Spleen (tissue), 11 donors: ENCODE data around the gene CAMK1G. TPM values are rescaled to one million over a fixed set of nuclear protein-coding genes. Genes with fewer than 3 reads are reported as not detected.
A peak's percentile ranks its signal among the peaks of the same experiment; 100 is the strongest.

Source experiments
- DNase-seq: peaks from one replicate; pipeline ENCODE4 v3.0.0-alpha.2; 2020
- H3K27ac ChIP-seq, 8 donors: fragments of 200-600 bp; sonication (generic) in 7 of 8; 1 replicate in 4 of 8; 2 replicates in 4 of 8; pipeline versions ENCODE4 v1.5.0 to v1.8.0; 2016 to 2021; ENCODE audit warnings: inconsistent platforms in 4 of 8, mild to moderate bottlenecking in 4 of 8, moderate library complexity in 1 of 8
- H3K27me3 ChIP-seq, 7 donors: fragments of 200-600 bp; sonication (generic) in 6 of 7; replicated peaks in 1 of 7; 1 replicate in 4 of 7; 2 replicates in 3 of 7; pipeline versions ENCODE4 v1.5.0 to v1.8.0; 2016 to 2021; ENCODE audit warnings: inconsistent platforms in 3 of 7, mild to moderate bottlenecking in 1 of 7
- H3K36me3 ChIP-seq, 6 donors: fragments of 200-600 bp; sonication (generic) in 5 of 6; 1 replicate in 4 of 6; 2 replicates in 2 of 6; pipeline versions ENCODE4 v1.5.0 to v1.8.0; 2016 to 2021; ENCODE audit warnings: inconsistent platforms in 2 of 6
- H3K4me1 ChIP-seq, 6 donors: fragments of 200-600 bp; sonication (generic) in 5 of 6; 1 replicate in 3 of 6; 2 replicates in 3 of 6; pipeline versions ENCODE4 v1.5.0 to v1.8.0; 2016 to 2021; ENCODE audit warnings: inconsistent platforms in 3 of 6
- H3K4me3 ChIP-seq, 8 donors: fragments of 200-600 bp; sonication (generic) in 7 of 8; 1 replicate in 4 of 8; 2 replicates in 4 of 8; pipeline versions ENCODE4 v1.5.0 to v1.8.0; 2016 to 2021; ENCODE audit warnings: inconsistent platforms in 4 of 8, mild to moderate bottlenecking in 4 of 8, moderate library complexity in 2 of 8
- H3K9me3 ChIP-seq, 8 donors: fragments of 200-600 bp; sonication (generic) in 7 of 8; 1 replicate in 4 of 8; 2 replicates in 4 of 8; pipeline versions ENCODE4 v1.5.0 to v1.8.0; 2016 to 2021; ENCODE audit warnings: inconsistent platforms in 4 of 8
- POLR2A ChIP-seq, 3 donors: fragments of 450-650 bp; IDR thresholded peaks; one replicate each; pipeline ENCODE4 v1.5.1; 2017; ENCODE audit warnings: antibody characterized with exemption in 3 of 3, mild to moderate bottlenecking in 1 of 3
- POLR2AphosphoS5 ChIP-seq, 3 donors: sonication (generic); formaldehyde crosslinking; IDR thresholded peaks; one replicate each; pipeline ENCODE4 v1.5.1; 2017; ENCODE audit warnings: antibody characterized with exemption in 3 of 3
- WGBS, 5 donors: extraction: QIAGEN DNeasy Blood & Tissue Kit in 3 of 5; methylation state at CpG; one replicate each; pipeline versions ENCODE4 v1.1.5 to v1.1.7; 2013 to 2018; 5-methylcytosine and 5-hydroxymethylcytosine counted together
- intact Hi-C: fragments of 100-400 bp; cut with DNase I; formaldehyde crosslinking; loops from one replicate; pipeline ENCODE4 v1.15.0; 2023; ENCODE audit warnings: low total_unique reads
- microRNA-seq, 3 donors: library from miRNA; unstranded; fragments of <30 nt; microRNA quantifications; one replicate each; pipeline versions ENCODE4 to v1.1.0, GENCODE V29; 2019 to 2020
- polyA plus RNA-seq, 3 donors: library from polyadenylated mRNA; stranded (reverse); fragments of 200-250 nt; gene quantifications; one replicate each; pipeline ENCODE4 v1.2.1, GENCODE V29; 2013
- total RNA-seq, 7 donors: library from RNA; depleted of rRNA in 3 of 7; stranded (reverse); fragments of >200 nt in 3 of 7; fragmentation: NEBNext Ultra II Directional in 4 of 7; extraction: Animal tissue kit (Norgen Biotek cat#: 25700) in 4 of 7; gene quantifications; one replicate each; pipeline versions ENCODE4 v1.1.0 to v1.2.1, GENCODE V29; 2016 to 2021
- TF ChIP-seq, protein P1 (sequence below), 11 experiments: fragments of 200-600 bp in 7 of 11; fragments of 450-650 bp in 4 of 11; sonication (generic) in 4 of 11; IDR thresholded peaks in 8 of 11; conservative IDR thresholded peaks in 3 of 11; 1 replicate in 7 of 11; 2 replicates in 4 of 11; pipeline versions ENCODE4 v1.4.0 to v1.8.0; 2016 to 2021; ENCODE audit warnings: antibody characterized with exemption in 11 of 11, inconsistent platforms in 4 of 11, mild to moderate bottlenecking in 1 of 11
- donor health status: healthy with polysubstance abuse.
- donor health status: DM: no; HTN: no; CAD: no; lungs with moderate emphysema.
- donor health status: DM: no; HTN: no; CAD: no.
- donor health status: Bipolar disorder and iron deficiency.
- donor health status: healthy.
- donor health status: DM: no; HTN: no; CAD: no.
- donor health status: DM: yes; HTN: yes; CAD: no.

Gene CAMK1G
- total and polyA plus RNA-seq, 10 donors: 0.68 to 12.2 (median 3.0) TPM

DNA sequence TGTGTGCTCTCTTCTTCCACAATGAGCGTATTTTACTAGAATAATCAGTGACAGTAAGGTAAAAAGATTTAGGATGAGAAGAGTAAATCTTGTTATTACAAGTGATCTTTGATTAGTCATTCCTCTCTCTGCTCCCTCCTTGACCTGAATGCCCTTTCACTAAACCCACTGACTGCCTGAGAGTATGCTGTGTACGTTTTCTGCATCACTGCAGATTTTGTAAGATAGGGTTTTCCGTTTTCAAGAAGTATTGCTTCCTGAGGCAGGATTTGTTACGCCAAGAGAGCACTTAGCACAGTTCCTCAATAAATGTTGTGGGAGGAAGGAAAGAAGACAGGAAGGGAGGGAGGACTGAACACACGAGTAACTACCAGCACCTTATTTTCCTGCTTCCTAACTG lies 76.4 kb downstream of the CAMK1G start:
- intact Hi-C loops: no loop called here
- H3K27me3 ChIP-seq: peaks cover 0 to 41% (median 5%) of the 10 kb centered on the region in 7 donors
- H3K36me3 ChIP-seq: no peaks in the 10 kb centered on the region
- TF ChIP-seq, protein P1, sequence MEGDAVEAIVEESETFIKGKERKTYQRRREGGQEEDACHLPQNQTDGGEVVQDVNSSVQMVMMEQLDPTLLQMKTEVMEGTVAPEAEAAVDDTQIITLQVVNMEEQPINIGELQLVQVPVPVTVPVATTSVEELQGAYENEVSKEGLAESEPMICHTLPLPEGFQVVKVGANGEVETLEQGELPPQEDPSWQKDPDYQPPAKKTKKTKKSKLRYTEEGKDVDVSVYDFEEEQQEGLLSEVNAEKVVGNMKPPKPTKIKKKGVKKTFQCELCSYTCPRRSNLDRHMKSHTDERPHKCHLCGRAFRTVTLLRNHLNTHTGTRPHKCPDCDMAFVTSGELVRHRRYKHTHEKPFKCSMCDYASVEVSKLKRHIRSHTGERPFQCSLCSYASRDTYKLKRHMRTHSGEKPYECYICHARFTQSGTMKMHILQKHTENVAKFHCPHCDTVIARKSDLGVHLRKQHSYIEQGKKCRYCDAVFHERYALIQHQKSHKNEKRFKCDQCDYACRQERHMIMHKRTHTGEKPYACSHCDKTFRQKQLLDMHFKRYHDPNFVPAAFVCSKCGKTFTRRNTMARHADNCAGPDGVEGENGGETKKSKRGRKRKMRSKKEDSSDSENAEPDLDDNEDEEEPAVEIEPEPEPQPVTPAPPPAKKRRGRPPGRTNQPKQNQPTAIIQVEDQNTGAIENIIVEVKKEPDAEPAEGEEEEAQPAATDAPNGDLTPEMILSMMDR (IDR thresholded peaks at IDR 0.05 in 8 of 11, conservative IDR thresholded peaks at IDR 0.05 in 3 of 11): no peak
- TF ChIP-seq POLR2AphosphoS5 (IDR thresholded peaks at IDR 0.05) (peak in 1 of 3 donors; percentile 74), POLR2A (IDR thresholded peaks at IDR 0.05) (no peak)
- no peaks in the 10 kb centered on the region for H3K9me3 ChIP-seq
- peak overlapping the region in 1 of 8 donors; percentile 36 for H3K4me3 ChIP-seq
- H3K27ac ChIP-seq: peak overlapping the region in 7 of 8 donors; percentile 57 to 86 (median 84)
- 4 to 9% (median 5%) methylated on average over 5 of the region's 5 CpGs for WGBS, 5 donors
- peaks cover 7 to 42% (median 17%) of the 10 kb centered on the region in 6 donors for H3K4me1 ChIP-seq
- DNase-seq: no peak

DNA sequence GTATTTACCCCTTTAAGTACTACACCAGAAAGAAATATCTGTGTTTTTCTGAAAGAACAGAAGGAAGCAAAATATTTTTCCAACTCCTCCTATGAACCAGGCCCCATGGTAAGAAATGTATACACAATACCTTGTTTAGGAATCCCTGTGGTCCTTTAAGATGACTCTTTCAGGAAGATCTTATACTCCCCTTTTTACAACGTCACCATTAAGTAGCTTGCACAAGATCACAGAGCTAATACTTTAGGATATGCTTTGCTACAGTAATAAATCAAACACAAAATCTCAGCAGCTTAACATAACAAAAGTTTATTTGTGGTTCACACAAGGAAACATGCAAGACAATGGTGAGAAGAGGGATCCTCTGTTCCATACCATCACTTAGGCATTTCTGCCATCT lies 77.6 kb downstream of the CAMK1G start:
- no peak for DNase-seq
- WGBS, 5 donors: 28 to 60% (median 45%) methylated on average over 1 of the region's 1 CpG
- H3K27ac ChIP-seq: peak overlapping the region in 2 of 8 donors; percentile 86
- intact Hi-C loops: no loop called here
- TF ChIP-seq POLR2A (IDR thresholded peaks at IDR 0.05) (no peak), POLR2AphosphoS5 (IDR thresholded peaks at IDR 0.05) (no peak)
- TF ChIP-seq, protein P1 (IDR thresholded peaks at IDR 0.05 in 8 of 11, conservative IDR thresholded peaks at IDR 0.05 in 3 of 11): no peak
- no peaks in the 10 kb centered on the region for H3K9me3 ChIP-seq
- H3K36me3 ChIP-seq: no peaks in the 10 kb centered on the region
- H3K4me1 ChIP-seq: peaks cover 7 to 42% (median 17%) of the 10 kb centered on the region in 6 donors
- H3K27me3 ChIP-seq: peaks cover 0 to 29% (median 0%) of the 10 kb centered on the region in 7 donors
- H3K4me3 ChIP-seq: peak overlapping the region in 1 of 8 donors; percentile 36

DNA sequence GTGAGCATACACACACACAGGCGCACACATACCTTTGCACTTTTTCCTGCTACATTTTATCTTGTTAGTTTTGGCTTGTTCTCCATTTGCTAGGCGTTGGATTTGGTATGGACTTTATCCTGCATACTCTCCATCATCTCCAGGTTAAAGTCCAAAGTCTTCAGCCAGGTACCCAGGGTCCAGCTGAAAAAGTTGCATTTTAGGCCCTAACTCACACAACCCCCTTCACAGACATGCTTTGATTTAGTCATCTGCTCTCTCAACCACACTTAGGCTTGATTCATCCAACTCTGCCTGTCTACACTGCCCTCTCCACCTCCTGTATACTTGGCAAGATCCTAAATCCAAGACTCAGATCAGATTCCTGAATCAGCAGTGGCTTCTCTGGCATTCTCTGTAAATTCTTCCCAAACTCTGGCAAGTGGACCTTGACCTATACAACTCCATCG lies 79.4 kb downstream of the CAMK1G start:
- Histone ChIP-seq H3K27me3 (peaks cover 0 to 11% (median 0%) of the 10 kb centered on the region in 7 donors), H3K4me1 (peaks cover 7 to 37% (median 18%) of the 10 kb centered on the region in 6 donors), H3K27ac (no peak overlapping the region), H3K4me3 (no peak overlapping the region), H3K9me3 (no peaks in the 10 kb centered on the region), H3K36me3 (no peaks in the 10 kb centered on the region)
- WGBS, 5 donors: 85 to 95% (median 90%) methylated on average over 3 of the region's 3 CpGs
- no peak for TF ChIP-seq POLR2AphosphoS5 (IDR thresholded peaks at IDR 0.05)
- TF ChIP-seq, protein P1 (IDR thresholded peaks at IDR 0.05 in 8 of 11, conservative IDR thresholded peaks at IDR 0.05 in 3 of 11): no peak
- no peak for TF ChIP-seq POLR2A (IDR thresholded peaks at IDR 0.05)
- intact Hi-C loops: no loop called here
- no peak for DNase-seq

Small RNA genes within 50 kb of the gene (microRNA-seq; reads per million reads assigned to microRNA genes)
- gene MIR4260: 0 reads per million in 3 donors

Other genes with a start within 250 kb of the CAMK1G start
- gene LAMB3, start 68.7 kb downstream of the CAMK1G start, total RNA-seq: 1 to 10 TPM in 2 of 7 donors, under 1 TPM in 5; 0.43 to 3.4 (median 0.82) TPM
- gene LAMB3, start 68.7 kb downstream of the CAMK1G start, polyA plus RNA-seq: under 1 TPM; 0.54 to 0.93 (median 0.77) TPM
- 100 to 1,000 TPM in 1 of 7 donors, 10 to 100 TPM in 6; 12.5 to 126 (median 22.3) TPM for gene G0S2, start 91.7 kb downstream of the CAMK1G start, total RNA-seq
- 10 to 100 TPM; 34.2 to 77.0 (median 41.0) TPM for gene G0S2, start 91.7 kb downstream of the CAMK1G start, polyA plus RNA-seq
- gene HSD11B1, start 121.1 kb downstream of the CAMK1G start, total RNA-seq: 10 to 100 TPM in 2 of 7 donors, 1 to 10 TPM in 5; 1.8 to 14.9 (median 4.2) TPM
- gene HSD11B1, start 121.1 kb downstream of the CAMK1G start, polyA plus RNA-seq: 1 to 10 TPM; 2.6 to 3.5 (median 3.2) TPM
- 100 to 1,000 TPM in 4 of 7 donors, 10 to 100 TPM in 3; 97.7 to 134 (median 109) TPM for gene TRAF3IP3, start 172.3 kb downstream of the CAMK1G start, total RNA-seq
- 100 to 1,000 TPM in 2 of 3 donors, 10 to 100 TPM in 1; 95.4 to 189 (median 107) TPM for gene TRAF3IP3, start 172.3 kb downstream of the CAMK1G start, polyA plus RNA-seq
- gene C1orf74, start 200.8 kb downstream of the CAMK1G start, total RNA-seq: 1 to 10 TPM; 1.0 to 2.7 (median 1.8) TPM
- 1 to 10 TPM in 2 of 3 donors, under 1 TPM in 1; 0.96 to 1.6 (median 1.5) TPM for gene C1orf74, start 200.8 kb downstream of the CAMK1G start, polyA plus RNA-seq
- 1 to 10 TPM; 3.1 to 5.6 (median 4.0) TPM for gene IRF6, start 222.4 kb downstream of the CAMK1G start, total RNA-seq
- gene IRF6, start 222.4 kb downstream of the CAMK1G start, polyA plus RNA-seq: 1 to 10 TPM in 2 of 3 donors, under 1 TPM in 1; 0.59 to 1.6 (median 1.4) TPM
- gene UTP25, start 244.3 kb downstream of the CAMK1G start, total RNA-seq: 10 to 100 TPM in 3 of 7 donors, 1 to 10 TPM in 4; 8.7 to 13.4 (median 10.0) TPM
- gene UTP25, start 244.3 kb downstream of the CAMK1G start, polyA plus RNA-seq: 1 to 10 TPM; 1.8 to 3.2 (median 2.2) TPM